Esophagus squamous epithelium (tissue), 4 donors: ENCODE results near the gene WEE1.

ENCODE experiments used
- CTCF ChIP-seq, 6 experiments: fragments of 450-650 bp in 4 of 6; fragments of 200-600 bp in 2 of 6; sonication (generic) in 2 of 6; IDR thresholded peaks; one replicate each; pipeline ENCODE4 v1.5.1; 2016 to 2019; ENCODE audit warnings: antibody characterized with exemption in 6 of 6, mild to moderate bottlenecking in 4 of 6, moderate library complexity in 4 of 6
- POLR2A ChIP-seq, 4 donors: fragments of 450-650 bp; IDR thresholded peaks; one replicate each; pipeline ENCODE4 v1.6.1; 2017; ENCODE audit warnings: antibody characterized with exemption in 4 of 4, mild to moderate bottlenecking in 4 of 4, moderate library complexity in 3 of 4

DNA sequence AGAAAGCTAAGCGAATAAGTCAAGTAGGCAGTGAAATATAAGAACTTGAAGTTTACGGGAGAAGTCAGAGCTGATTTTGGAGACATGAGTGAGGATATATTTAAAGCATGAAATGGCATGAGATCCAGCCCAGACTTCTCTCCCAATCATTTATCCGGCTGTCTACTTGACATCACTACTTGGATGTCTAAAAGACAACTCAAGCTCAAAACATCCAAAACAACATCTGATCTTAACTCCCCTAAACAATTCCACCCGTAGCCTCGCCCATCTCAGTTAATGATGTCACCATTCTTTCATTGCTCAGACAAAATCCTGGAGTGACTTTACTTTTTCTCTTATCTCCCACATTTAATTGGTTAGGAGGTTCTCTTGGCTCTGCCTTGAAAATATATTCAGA lies 44.5 kb downstream of the WEE1 start:
- no peak for TF ChIP-seq CTCF (IDR thresholded peaks at IDR 0.05)
- no peak for TF ChIP-seq POLR2A (IDR thresholded peaks at IDR 0.05)
